Neural cell (in vitro differentiated cells): ENCODE data around the gene ARSB.

Experiments
- CTCF ChIP-seq: fragments of 450-650 bp; IDR thresholded peaks from 2 replicates; pipeline ENCODE4 v1.5.1; 2014; ENCODE audit warnings: antibody characterized with exemption, mild to moderate bottlenecking, moderate library complexity; ENCODE audit not compliant: poor library complexity, severe bottlenecking
- EP300 ChIP-seq: fragments of 450-650 bp; conservative IDR thresholded peaks from 2 replicates; pipeline ENCODE4 v1.6.1; 2014; ENCODE audit warnings: antibody characterized with exemption, mild to moderate bottlenecking, moderate library complexity; ENCODE audit not compliant: poor library complexity, severe bottlenecking
- EZH2 ChIP-seq: fragments of 200-600, 300-800 bp; shearing (Covaris generic), sonication (generic); IDR thresholded peaks from 2 replicates; pipeline ENCODE4 v1.6.1; 2014; ENCODE audit warnings: antibody characterized with exemption, low read length, borderline replicate concordance, mild to moderate bottlenecking; ENCODE audit not compliant: insufficient read depth, poor library complexity, severe bottlenecking
- MXI1 ChIP-seq: fragments of 450-650 bp; conservative IDR thresholded peaks from 2 replicates; pipeline ENCODE4 v1.6.1; 2014; ENCODE audit warnings: antibody characterized with exemption, mild to moderate bottlenecking; ENCODE audit not compliant: poor library complexity, severe bottlenecking
- POLR2AphosphoS5 ChIP-seq: IDR thresholded peaks from 2 replicates; pipeline ENCODE4 v1.6.1; 2012
- REST ChIP-seq: IDR thresholded peaks from 2 replicates; pipeline ENCODE4 v1.6.1; 2012; ENCODE audit warnings: borderline replicate concordance
- SMC3 ChIP-seq: fragments of 450-650 bp; conservative IDR thresholded peaks from 2 replicates; pipeline ENCODE4 v1.6.1; 2014; ENCODE audit warnings: antibody characterized with exemption, mild to moderate bottlenecking, moderate library complexity; ENCODE audit not compliant: poor library complexity
- TAF1 ChIP-seq: IDR thresholded peaks from 2 replicates; pipeline ENCODE4 v1.6.1; 2012; ENCODE audit warnings: low read depth

GRCh38 chr5:78797936-78798672, 187.0 kb downstream of the ARSB start:
- no peak for TF ChIP-seq CTCF
- no peak for TF ChIP-seq EP300
- TF ChIP-seq SMC3, result no peak
- no peak for TF ChIP-seq TAF1
- no peak for TF ChIP-seq POLR2AphosphoS5
- TF ChIP-seq MXI1, result no peak
- no peak for TF ChIP-seq REST
- TF ChIP-seq EZH2, result no peak
